HL-60/S4 (cell line): Measurements from ENCODE around the gene FGFRL1.

Experiments used
- in situ Hi-C: fragments of 300-500 bp; cut with MboI; formaldehyde crosslinking; loops from 2 replicates; pipeline ENCODE4 v1.14.3; 2022; ENCODE audit warnings: low sequenced_read_pairs

FGFRL1 gene

DNA sequence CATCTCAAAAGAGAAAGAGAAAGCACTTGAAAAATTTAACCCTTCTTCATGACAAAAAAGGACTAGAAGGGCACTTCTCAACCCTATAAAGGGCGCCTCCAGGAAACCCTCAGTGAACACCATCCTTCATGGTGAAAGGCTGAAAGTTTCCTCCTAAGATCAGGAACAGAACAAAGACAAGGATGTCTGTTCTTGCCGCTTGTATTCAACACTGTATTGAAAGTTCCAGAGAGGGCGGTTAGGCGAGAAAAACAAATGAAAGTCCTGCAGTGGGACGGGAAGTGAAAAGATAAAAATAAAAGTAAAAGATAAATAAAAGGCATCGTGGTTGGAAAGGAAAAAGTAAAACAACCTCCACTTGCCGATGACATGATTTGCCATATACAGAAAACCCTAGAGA lies 51.0 kb downstream of the FGFRL1 start:
- in situ Hi-C loops, result no loop called here

DNA sequence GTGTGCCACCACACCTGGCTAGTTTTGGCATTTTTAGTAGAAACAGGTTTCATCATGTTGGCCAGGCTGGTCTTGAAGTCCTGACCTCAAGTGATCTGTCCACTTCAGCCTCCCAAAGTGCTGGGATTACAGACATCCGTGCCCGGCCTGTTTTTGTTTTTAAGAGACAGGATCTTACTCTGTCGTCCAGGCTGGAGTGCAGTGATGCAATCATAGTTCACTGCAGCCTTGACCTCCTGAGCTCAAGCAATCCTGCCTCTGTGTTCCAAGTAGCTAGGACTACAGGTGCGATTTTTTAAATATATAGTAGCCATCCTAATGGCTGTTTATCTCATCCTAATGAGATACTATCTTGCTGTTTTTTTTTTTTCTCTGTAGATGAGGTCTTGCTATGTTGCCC lies 54.3 kb downstream of the FGFRL1 start:
- in situ Hi-C loops, result no loop called here

DNA sequence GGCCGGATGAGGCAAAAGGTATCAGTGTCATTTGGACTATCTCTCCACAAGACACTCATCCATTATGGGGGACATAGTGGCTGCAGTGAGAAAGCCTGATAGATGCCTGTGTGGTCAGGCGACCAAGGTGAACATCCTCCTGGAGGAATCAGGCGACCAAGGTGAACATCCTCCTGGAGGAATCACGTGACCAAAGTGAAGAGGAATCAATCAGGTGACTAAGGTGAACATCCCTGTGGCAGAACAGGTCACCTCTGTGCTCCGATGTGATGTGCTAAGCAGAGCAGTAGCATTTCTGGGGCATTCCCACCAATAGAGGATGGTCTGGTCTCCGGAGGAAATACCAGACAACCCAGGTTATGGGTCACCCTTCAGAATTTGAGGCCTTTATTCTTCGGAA lies 58.0 kb downstream of the FGFRL1 start:
- in situ Hi-C loops, result no loop called here

DNA sequence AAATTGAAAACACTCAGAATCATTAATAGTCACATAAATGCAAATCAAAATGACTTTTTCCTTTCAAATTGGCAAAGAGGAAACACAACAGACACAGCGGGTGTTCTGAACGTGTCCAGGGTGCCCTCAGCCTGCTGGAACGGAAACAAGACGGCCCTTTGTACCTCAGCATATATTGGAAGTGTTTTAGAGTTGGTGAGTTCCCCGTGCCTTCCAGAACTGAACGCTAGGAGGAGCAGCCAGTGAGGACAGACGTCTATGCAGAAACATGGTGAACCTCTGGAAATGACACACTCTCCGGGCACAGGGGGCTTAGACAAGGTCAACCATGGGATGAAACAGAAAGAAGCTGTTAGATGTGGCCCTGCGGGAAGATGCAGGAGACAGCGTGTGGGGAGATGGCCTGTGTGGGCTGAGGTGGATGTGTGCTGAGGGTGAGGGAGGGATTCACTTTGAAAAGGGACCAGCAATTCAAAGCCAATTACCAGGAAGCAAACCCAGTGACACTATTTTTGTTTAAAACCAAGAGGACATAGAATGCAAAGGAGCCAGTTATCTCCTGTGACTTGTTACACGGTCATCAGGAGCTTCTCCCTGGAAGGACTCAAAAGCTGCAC lies 61.5 kb downstream of the FGFRL1 start:
- in situ Hi-C loops, result no loop called here

DNA sequence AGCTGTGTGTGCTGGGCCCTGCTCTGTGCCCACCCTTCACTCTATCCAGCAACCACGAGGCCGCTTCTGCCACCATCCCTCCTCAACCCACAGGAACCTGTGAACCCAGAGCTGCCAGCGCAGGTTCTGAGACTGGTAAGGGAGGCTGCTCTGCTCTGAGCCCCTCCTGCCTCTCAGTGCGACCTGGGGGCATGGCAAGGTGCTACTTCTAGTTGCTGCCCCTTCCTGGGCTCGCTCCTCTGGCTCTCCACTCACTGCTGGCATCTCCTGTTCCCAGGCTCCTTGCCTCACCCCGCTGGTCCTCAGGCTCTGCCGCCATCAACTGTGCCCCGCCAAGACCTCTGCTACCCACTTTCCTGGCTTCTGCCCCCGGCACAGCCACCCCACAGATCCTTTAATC lies 62.7 kb downstream of the FGFRL1 start:
- in situ Hi-C loops, result no loop called here

DNA sequence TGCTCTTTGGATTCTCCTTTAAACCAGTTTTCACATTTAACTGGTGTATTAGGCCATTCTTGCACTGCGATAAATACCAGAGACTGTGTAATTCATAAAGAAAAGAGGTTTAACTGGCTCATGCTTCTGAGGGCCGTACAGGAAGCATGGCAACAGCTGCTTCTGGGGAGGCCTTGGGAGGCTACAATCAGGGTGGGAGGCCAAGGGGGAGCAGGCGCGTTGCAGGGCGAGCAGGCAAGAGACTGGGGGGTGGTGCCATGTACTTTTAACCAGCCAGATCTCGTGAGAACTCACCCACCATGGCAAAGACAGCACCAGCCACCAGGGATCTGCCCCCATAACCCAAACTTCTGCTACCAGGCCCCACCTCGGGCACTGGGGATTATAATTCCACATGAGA lies 63.8 kb downstream of the FGFRL1 start:
- in situ Hi-C loops, result no loop called here

DNA sequence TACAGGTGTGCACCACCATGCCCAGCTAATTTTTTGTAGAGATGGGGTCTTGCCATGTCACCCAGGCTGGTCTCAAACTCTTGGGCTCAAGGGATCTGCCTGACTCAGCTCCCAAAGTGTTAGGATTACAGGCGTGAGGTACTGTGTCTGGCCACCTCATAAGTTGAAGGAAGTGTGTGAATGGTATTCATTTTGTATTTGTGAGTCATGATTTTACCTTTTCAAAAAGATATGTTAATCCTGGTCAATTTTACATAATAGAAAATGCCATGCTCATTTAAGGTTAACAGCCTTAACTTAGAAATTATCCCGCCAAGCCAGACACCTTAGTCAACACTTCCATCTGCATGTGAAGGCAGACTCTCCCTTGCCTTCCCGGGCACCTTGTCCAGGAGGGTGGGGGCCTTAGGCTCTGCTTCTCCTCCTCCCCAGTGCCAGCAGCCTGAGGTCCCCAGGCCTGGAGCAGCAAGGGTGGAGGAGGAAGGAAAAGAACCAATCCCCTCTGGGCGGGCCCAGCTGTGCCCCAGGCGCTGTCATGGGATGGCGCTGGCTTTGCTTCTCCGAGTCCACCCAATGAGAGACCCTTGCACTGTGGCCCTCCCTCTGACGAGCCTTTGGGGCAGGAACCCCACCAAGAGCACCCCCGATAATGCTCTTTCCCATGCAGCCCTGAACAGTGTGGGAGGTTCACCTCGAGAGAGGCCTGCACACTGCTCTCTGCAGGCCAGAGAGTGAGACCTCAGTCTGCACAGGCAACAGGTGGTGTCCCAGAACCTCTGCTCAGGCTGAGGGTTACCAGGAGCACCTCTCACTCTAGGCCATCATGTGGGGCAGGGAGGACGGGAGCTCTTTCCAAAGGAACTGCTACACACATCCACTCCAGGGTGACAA lies 64.6 kb downstream of the FGFRL1 start:
- in situ Hi-C loops, result no loop called here
